ENCODE results near the gene PDE1C.

PDE1C gene

GRCh38 chr7:31857172-31857571, 213.0 kb downstream of the PDE1C start:
- TF ChIP-seq CTCF (conservative IDR thresholded peaks at IDR 0.05; ENCODE audit: low read length), result no peak
- TF ChIP-seq EZH2phosphoT487 (IDR thresholded peaks at IDR 0.05; ENCODE audit: borderline replicate concordance), result no peak
- Histone ChIP-seq H3K27me3 (ENCODE audit: insufficient read depth, low read length, poor library complexity, severe bottlenecking) (no peaks in the 10 kb centered on the region), H4K20me1 (ENCODE audit: insufficient read depth, low read length, poor library complexity, severe bottlenecking) (no peaks in the 10 kb centered on the region), H3K9ac (ENCODE audit: low read depth, low read length, poor library complexity, severe bottlenecking) (no peak overlapping the region), H3K4me3 (ENCODE audit: low read length, poor library complexity, severe bottlenecking) (no peak overlapping the region), H3K79me2 (ENCODE audit: insufficient read depth, low read length) (no peaks in the 10 kb centered on the region), H3K4me1 (ENCODE audit: insufficient read depth, low read length, poor library complexity, severe bottlenecking) (no peaks in the 10 kb centered on the region), H3K36me3 (ENCODE audit: insufficient read depth, low read length) (no peaks in the 10 kb centered on the region), H3K4me2 (ENCODE audit: low read depth, low read length, poor library complexity, severe bottlenecking) (no peak overlapping the region), H3K9me3 (ENCODE audit: insufficient read depth, low read depth, low read length) (no peaks in the 10 kb centered on the region), H2AFZ (ENCODE audit: low read length) (no peak overlapping the region), H3K9me2 (replicated peaks; ENCODE audit: low read depth, low read length) (no peaks in the 10 kb centered on the region), H3F3A (ENCODE audit: low read depth) (no peaks in the 10 kb centered on the region)

GRCh38 chr7:31856337-31856736, 213.9 kb downstream of the PDE1C start:
- H3K9me2 ChIP-seq (replicated peaks; ENCODE audit: low read depth, low read length), result no peaks in the 10 kb centered on the region
- TF ChIP-seq EZH2phosphoT487 (IDR thresholded peaks at IDR 0.05; ENCODE audit: borderline replicate concordance), result no peak
- H2AFZ ChIP-seq (ENCODE audit: low read length), result no peak overlapping the region
- H3K4me3 ChIP-seq (ENCODE audit: low read length, poor library complexity, severe bottlenecking), result no peak overlapping the region
- H3K4me2 ChIP-seq (ENCODE audit: low read depth, low read length, poor library complexity, severe bottlenecking), result no peak overlapping the region
- no peaks in the 10 kb centered on the region for H3K36me3 ChIP-seq (ENCODE audit: insufficient read depth, low read length)
- H3K27me3 ChIP-seq (ENCODE audit: insufficient read depth, low read length, poor library complexity, severe bottlenecking), result no peaks in the 10 kb centered on the region
- no peaks in the 10 kb centered on the region for H3K79me2 ChIP-seq (ENCODE audit: insufficient read depth, low read length)
- no peaks in the 10 kb centered on the region for H4K20me1 ChIP-seq (ENCODE audit: insufficient read depth, low read length, poor library complexity, severe bottlenecking)
- no peaks in the 10 kb centered on the region for H3F3A ChIP-seq (ENCODE audit: low read depth)
- no peak overlapping the region for H3K9ac ChIP-seq (ENCODE audit: low read depth, low read length, poor library complexity, severe bottlenecking)
- H3K4me1 ChIP-seq (ENCODE audit: insufficient read depth, low read length, poor library complexity, severe bottlenecking), result no peaks in the 10 kb centered on the region
- H3K9me3 ChIP-seq (ENCODE audit: insufficient read depth, low read depth, low read length), result no peaks in the 10 kb centered on the region

GRCh38 chr7:31855530-31855929, 214.7 kb downstream of the PDE1C start:
- Histone ChIP-seq H3K9ac (ENCODE audit: low read depth, low read length, poor library complexity, severe bottlenecking) (no peak overlapping the region), H3K4me1 (ENCODE audit: insufficient read depth, low read length, poor library complexity, severe bottlenecking) (no peaks in the 10 kb centered on the region), H3K4me3 (ENCODE audit: low read length, poor library complexity, severe bottlenecking) (no peak overlapping the region), H3K9me3 (ENCODE audit: insufficient read depth, low read depth, low read length) (no peaks in the 10 kb centered on the region), H4K20me1 (ENCODE audit: insufficient read depth, low read length, poor library complexity, severe bottlenecking) (no peaks in the 10 kb centered on the region), H3F3A (ENCODE audit: low read depth) (no peaks in the 10 kb centered on the region), H2AFZ (ENCODE audit: low read length) (no peak overlapping the region), H3K4me2 (ENCODE audit: low read depth, low read length, poor library complexity, severe bottlenecking) (no peak overlapping the region), H3K27me3 (ENCODE audit: insufficient read depth, low read length, poor library complexity, severe bottlenecking) (no peaks in the 10 kb centered on the region), H3K9me2 (replicated peaks; ENCODE audit: low read depth, low read length) (no peaks in the 10 kb centered on the region), H3K79me2 (ENCODE audit: insufficient read depth, low read length) (no peaks in the 10 kb centered on the region), H3K36me3 (ENCODE audit: insufficient read depth, low read length) (no peaks in the 10 kb centered on the region)
- TF ChIP-seq EZH2phosphoT487 (IDR thresholded peaks at IDR 0.05; ENCODE audit: borderline replicate concordance), result no peak
- TF ChIP-seq CTCF (conservative IDR thresholded peaks at IDR 0.05; ENCODE audit: low read length), result no peak

GRCh38 chr7:31853380-31853779, 216.8 kb downstream of the PDE1C start:
- H3F3A ChIP-seq (ENCODE audit: low read depth), result no peaks in the 10 kb centered on the region
- no peak overlapping the region for H3K4me2 ChIP-seq (ENCODE audit: low read depth, low read length, poor library complexity, severe bottlenecking)
- no peak overlapping the region for H3K9ac ChIP-seq (ENCODE audit: low read depth, low read length, poor library complexity, severe bottlenecking)
- no peaks in the 10 kb centered on the region for H3K79me2 ChIP-seq (ENCODE audit: insufficient read depth, low read length)
- H3K36me3 ChIP-seq (ENCODE audit: insufficient read depth, low read length), result no peaks in the 10 kb centered on the region
- H3K4me1 ChIP-seq (ENCODE audit: insufficient read depth, low read length, poor library complexity, severe bottlenecking), result no peaks in the 10 kb centered on the region
- H4K20me1 ChIP-seq (ENCODE audit: insufficient read depth, low read length, poor library complexity, severe bottlenecking), result no peaks in the 10 kb centered on the region
- no peaks in the 10 kb centered on the region for H3K27me3 ChIP-seq (ENCODE audit: insufficient read depth, low read length, poor library complexity, severe bottlenecking)
- no peaks in the 10 kb centered on the region for H3K9me3 ChIP-seq (ENCODE audit: insufficient read depth, low read depth, low read length)
- H3K9me2 ChIP-seq (replicated peaks; ENCODE audit: low read depth, low read length), result no peaks in the 10 kb centered on the region
- TF ChIP-seq CTCF (conservative IDR thresholded peaks at IDR 0.05; ENCODE audit: low read length) (no peak), EZH2phosphoT487 (IDR thresholded peaks at IDR 0.05; ENCODE audit: borderline replicate concordance) (no peak)
- no peak overlapping the region for H3K4me3 ChIP-seq (ENCODE audit: low read length, poor library complexity, severe bottlenecking)
- no peak overlapping the region for H2AFZ ChIP-seq (ENCODE audit: low read length)
